Superior temporal gyrus (tissue), 1 donor: Measurements from ENCODE around the gene MYL3.

Source experiments
- DNase-seq: peaks from one replicate; pipeline ENCODE4 v3.0.0-alpha.2; 2016; ENCODE audit errors: extremely low spot score

MYL3 gene

GRCh38 chr3:46883054-46883829 lies 20.0 kb upstream of the MYL3 start:
- no peak for DNase-seq

GRCh38 chr3:46882377-46883053 lies 19.3 kb upstream of the MYL3 start:
- no peak for DNase-seq

GRCh38 chr3:46881596-46882376 lies 18.5 kb upstream of the MYL3 start:
- no peak for DNase-seq

- no peak for DNase-seq
These were observed 17.8 kb upstream of the MYL3 start for GRCh38 chr3:46880884-46881595.

- DNase-seq: no peak
These were observed 15.7 kb upstream of the MYL3 start for GRCh38 chr3:46878781-46879436.

GRCh38 chr3:46877406-46878125 lies 14.3 kb upstream of the MYL3 start, which contains the start of gene PTH1R:
TSS of gene PTH1R (plus strand) at chr3:46877721. CDS start at chr3:46883560, 5,839 bp downstream.
- DNase-seq: no peak

GRCh38 chr3:46876313-46877300 lies 13.4 kb upstream of the MYL3 start:
- DNase-seq: no peak

- DNase-seq: no peak
These were observed 12.3 kb upstream of the MYL3 start for GRCh38 chr3:46875560-46875959.

- DNase-seq: no peak
These were observed 11.2 kb upstream of the MYL3 start for GRCh38 chr3:46874430-46874829.

- DNase-seq: no peak
These were observed 10.3 kb upstream of the MYL3 start for GRCh38 chr3:46873521-46873920.

GRCh38 chr3:46871222-46871621 lies 8.0 kb upstream of the MYL3 start:
- DNase-seq: no peak

GRCh38 chr3:46870651-46871050 lies 7.4 kb upstream of the MYL3 start:
- DNase-seq: no peak

GRCh38 chr3:46869440-46869839 lies 6.2 kb upstream of the MYL3 start:
- DNase-seq: no peak

- DNase-seq: no peak
These were observed 5.7 kb upstream of the MYL3 start for GRCh38 chr3:46868948-46869347.

- no peak for DNase-seq
These were observed 5.0 kb upstream of the MYL3 start for GRCh38 chr3:46868287-46868686.

- DNase-seq: no peak
These were observed 4.3 kb upstream of the MYL3 start for GRCh38 chr3:46867550-46867898.

- DNase-seq: peak; percentile 83
These were observed 3.7 kb upstream of the MYL3 start for GRCh38 chr3:46866720-46867549.

GRCh38 chr3:46866032-46866595 lies 2.9 kb upstream of the MYL3 start:
- DNase-seq: no peak
